Inflammatory macrophage (primary cell): Measurements from ENCODE around the gene TRIM33.

Experiments used
- DNase-seq, 2 donors: peaks; one replicate each; pipeline ENCODE4 v3.0.0-alpha.2; 2020 to 2022
- total RNA-seq, 18 experiments: gene quantifications; one replicate each; lab custom pipeline; 2026; ENCODE audit warnings: mixed read lengths in 6 of 18, inconsistent platforms in 2 of 18; lab: John Stamatoyannopoulos, UW

Gene TRIM33
- 54.0 to 228 (median 129) reads per million in 18 experiments for total RNA-seq

GRCh38 chr1:114511032-114511785 lies at the start of gene TRIM33:
TSS of gene TRIM33 (minus strand) at chr1:114511203. CDS start at chr1:114511076, 127 bp downstream.
- DNase-seq: peak; percentile 95 to 97

GRCh38 chr1:114559356-114559755 lies 48.4 kb upstream of the TRIM33 start:
- peak; percentile 14 to 47 for DNase-seq

- peak; percentile 9 to 40 for DNase-seq
Observed at GRCh38 chr1:114558544-114558943, 47.5 kb upstream of the TRIM33 start.

GRCh38 chr1:114554577-114554976 lies 43.6 kb upstream of the TRIM33 start:
- no peak for DNase-seq

- DNase-seq: no peak
Observed at GRCh38 chr1:114552106-114552639, 41.2 kb upstream of the TRIM33 start.

- DNase-seq: no peak
Observed at GRCh38 chr1:114551400-114551799, 40.4 kb upstream of the TRIM33 start.

- DNase-seq: no peak
Observed at GRCh38 chr1:114550336-114550735, 39.3 kb upstream of the TRIM33 start.

GRCh38 chr1:114549137-114549536 lies 38.1 kb upstream of the TRIM33 start:
- DNase-seq: no peak

- no peak for DNase-seq
Observed at GRCh38 chr1:114547076-114547475, 36.1 kb upstream of the TRIM33 start.

GRCh38 chr1:114545796-114546195 lies 34.8 kb upstream of the TRIM33 start:
- no peak for DNase-seq

- DNase-seq: no peak
Observed at GRCh38 chr1:114545315-114545714, 34.3 kb upstream of the TRIM33 start.

GRCh38 chr1:114540821-114541220 lies 29.8 kb upstream of the TRIM33 start:
- DNase-seq: no peak

- no peak for DNase-seq
Observed at GRCh38 chr1:114540272-114540671, 29.3 kb upstream of the TRIM33 start.

- no peak for DNase-seq
Observed at GRCh38 chr1:114536043-114536442, 25.0 kb upstream of the TRIM33 start.

GRCh38 chr1:114535401-114535800 lies 24.4 kb upstream of the TRIM33 start:
- no peak for DNase-seq

- no peak for DNase-seq
Observed at GRCh38 chr1:114531094-114531493, 20.1 kb upstream of the TRIM33 start.

GRCh38 chr1:114530224-114530623 lies 19.2 kb upstream of the TRIM33 start:
- no peak for DNase-seq

- DNase-seq: no peak
Observed at GRCh38 chr1:114524944-114525343, 13.9 kb upstream of the TRIM33 start.

- no peak for DNase-seq
Observed at GRCh38 chr1:114522264-114522575, 11.2 kb upstream of the TRIM33 start.

GRCh38 chr1:114521396-114522263 lies 10.6 kb upstream of the TRIM33 start:
- DNase-seq: no peak

GRCh38 chr1:114517348-114517747 lies 6.3 kb upstream of the TRIM33 start:
- DNase-seq: no peak

GRCh38 chr1:114512595-114513280 lies 1.7 kb upstream of the TRIM33 start:
- DNase-seq: no peak
